Stimulated activated CD4-positive, alpha-beta T cell treated with anti-CD3 and anti-CD28 coated beads, Interleukin-15, amount 100 ng/mL, for 48 hours (primary cell): Measurements from ENCODE around the gene NDUFA7.
A peak's percentile ranks its signal among the peaks of the same experiment; 100 is the strongest.
"Not testable (repeated sequence)": the region's sequence is repeated elsewhere in the genome, so short reads cannot be mapped to it uniquely, and the experiment has no call there.

Experiments
- DNase-seq, 2 donors: peaks; one replicate each; pipeline ENCODE4 v3.0.0-alpha.2; 2020; ENCODE audit warnings: low read depth in 2 of 2

NDUFA7 gene

DNA sequence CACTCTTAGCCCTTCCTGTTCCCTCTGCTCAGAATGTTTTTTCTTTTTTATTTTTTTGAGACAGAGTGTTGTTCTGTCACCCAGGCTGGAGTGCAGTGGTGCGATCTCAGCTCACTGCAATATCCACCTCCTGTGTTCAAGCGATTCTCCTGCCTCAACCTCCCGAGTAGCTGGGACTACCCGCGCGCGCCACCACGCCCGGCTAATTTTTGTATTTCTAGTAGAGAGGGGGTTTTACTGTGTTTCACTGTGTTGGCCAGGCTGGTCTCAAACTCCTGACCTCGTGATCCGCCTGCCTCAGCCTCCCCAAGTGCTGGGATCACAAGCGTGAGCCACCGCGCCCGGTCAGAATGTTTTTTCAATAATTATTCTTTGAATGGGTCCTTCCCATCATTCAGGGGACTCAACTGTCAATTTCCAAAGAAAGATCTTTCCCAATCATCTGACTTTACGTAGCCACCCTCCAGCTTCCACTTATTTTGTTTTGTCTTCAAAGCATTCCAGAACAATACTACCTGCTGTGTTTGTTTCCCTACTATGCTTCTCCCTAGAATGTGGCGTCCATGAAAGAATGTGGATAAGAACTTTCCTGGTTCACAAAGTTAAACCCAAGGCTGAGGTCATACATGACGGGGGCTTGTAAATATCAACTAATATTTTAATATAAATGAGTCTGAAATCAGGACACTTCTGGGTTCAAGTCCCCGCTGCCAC lies 1.2 kb downstream of the NDUFA7 start:
- DNase-seq = no peak

DNA sequence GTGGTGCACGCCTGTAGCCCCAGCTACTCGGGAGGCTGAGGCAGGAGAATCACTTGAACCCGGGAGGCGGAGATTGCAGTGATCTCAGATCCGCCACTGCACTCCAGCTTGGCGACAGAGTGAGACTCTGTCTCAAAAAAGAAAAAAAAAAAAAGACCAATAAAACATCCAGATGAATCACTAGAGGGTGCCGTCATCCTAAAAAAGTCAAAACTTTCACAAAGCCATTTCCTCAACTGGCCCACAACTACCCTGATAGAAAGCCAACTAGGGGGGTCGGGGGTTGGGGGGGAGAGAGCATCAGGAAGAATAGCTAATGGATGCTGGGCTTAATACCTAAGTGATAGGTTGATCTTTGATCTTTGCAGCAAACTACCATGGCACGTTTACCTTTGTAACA lies 2.3 kb downstream of the NDUFA7 start:
- not testable (repeated sequence) for DNase-seq

DNA sequence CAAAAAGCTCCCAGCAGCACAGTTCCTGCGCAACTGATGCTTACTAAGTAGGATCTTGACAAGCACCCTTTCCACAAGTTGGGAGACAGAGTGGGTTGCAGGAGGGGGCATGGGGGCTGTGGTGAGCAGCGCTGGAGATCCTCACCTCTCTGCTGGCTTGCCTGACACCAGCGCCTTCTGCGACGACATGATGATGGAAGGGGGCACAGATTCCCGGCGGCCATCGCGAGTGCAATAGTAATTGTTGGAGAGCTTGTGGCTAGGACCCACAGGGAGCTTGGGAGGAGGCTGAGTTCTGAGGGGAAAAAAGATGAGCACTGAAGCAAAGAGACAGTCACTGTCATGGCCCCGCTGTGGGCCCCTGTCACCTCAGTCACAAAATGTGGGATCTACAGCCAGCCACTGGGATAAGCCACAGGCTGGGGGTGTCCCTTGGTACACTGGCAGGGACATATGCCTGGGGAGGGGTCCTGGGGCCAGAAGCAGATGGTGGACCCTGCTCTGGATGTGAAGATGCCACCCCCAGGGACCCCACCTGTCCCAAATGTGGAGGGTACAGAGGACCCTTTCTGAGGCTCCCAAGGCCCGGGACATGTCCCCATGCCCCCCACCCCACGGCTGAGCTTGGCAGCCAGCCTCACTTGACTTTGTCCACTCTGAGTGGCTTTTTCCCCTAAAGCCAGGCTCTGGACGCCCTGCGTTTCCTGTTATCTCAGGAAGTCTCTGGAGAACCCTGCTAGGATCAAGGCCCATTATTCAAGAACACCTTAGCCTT lies 4.6 kb downstream of the NDUFA7 start:
- no peak for DNase-seq

DNA sequence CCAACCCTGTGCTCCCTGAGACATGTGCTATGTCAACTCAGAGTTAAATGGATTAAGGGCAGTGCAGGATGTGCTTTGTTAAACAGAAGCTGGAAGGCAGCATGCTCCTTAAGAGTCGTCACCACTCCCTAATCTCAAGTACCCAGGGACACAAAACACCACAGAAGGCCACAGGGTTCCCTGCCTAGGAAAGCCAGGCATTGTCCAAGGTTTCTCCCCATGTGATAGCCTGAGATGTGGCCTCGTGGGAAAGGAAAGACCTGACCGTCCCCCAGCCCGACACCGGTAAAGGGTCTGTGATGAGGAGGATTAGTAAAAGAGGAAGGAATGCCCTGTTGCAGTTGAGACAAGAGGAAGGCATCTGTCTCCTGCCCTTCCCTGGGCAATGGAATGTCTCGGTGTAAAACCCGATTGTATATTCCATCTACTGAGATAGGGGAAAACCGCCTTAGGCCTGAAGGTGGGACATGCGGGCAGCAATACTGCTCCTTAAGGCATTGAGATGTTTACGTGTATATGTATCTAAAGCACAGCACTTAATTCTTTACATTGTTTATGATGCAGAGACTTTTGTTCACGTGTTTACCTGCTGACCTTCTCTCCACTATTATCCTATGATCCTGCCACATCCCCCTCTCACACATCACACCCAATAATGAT lies 6.1 kb downstream of the NDUFA7 start:
- not testable (repeated sequence) for DNase-seq

DNA sequence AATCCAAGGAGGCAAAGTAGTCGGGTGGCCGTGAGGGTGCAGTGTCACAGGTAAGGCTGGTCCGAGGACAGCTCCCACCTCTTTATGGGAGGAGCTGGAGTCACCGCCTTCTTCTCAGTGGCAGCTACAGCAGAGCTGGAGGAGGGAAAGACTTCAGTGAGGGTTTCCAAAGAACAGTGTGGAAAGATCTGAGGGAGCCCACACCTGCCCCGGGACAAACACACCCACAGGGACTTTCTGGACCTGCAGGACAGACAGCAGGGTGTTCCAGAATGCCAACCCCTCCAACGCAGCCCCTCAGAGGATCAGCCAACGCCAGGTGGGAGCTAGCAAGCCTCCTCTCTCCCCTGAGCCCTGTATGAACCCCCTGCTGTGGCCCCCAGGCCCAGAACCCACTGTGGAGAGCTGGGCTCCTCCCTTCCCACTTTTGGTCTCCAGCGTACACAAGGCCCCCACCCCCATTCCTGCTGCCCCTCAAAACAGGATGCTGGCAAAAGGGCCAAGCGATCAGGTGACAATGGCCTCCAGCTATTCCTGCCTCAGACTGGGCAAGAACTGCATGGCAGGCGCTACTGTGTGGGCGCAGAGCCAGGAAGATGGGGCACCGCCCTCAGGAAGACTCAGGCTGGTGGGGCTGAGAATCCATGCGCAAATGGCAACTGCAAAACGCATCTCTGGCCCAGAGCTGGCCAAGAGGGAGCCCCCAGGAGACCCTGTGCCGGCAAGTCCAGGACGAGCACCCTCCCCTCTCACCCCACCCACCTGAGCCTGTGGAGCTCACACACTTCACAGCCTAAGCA lies 9.5 kb downstream of the NDUFA7 start:
- no peak for DNase-seq

DNA sequence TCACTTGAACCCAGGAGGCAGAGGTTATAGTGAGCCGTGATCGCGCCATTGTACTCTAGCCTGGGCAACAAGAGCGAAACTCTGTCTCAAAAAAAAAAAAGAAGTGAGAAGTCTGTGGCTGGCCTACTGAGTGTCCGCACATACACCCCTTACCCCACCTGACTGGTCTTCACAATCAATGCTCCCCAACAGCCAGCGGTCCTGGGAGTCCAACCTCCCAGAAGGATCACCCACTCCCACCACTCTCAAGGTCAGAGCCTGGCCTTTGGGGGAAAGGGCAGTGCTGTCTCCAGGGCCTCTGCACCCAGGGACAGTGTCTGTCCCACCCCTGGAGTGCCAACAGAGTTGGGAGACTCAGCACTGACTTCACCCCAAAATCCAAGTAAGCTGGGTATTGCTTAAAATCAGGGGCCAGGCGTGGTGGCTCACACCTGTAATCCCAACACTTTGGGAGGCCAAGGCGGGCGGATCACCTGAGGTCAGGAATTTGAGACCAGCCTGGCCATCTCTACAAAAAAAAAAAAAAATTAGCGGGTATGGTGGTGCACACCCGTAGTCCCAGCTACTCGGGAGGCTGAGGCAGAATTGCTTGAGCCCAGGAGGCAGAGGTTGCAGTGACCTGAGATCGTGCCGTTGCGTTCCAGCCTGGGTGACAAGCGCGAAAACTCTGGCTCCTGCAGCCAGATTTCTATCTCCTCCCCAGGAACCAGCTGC lies 10.7 kb downstream of the NDUFA7 start:
- no peak for DNase-seq

DNA sequence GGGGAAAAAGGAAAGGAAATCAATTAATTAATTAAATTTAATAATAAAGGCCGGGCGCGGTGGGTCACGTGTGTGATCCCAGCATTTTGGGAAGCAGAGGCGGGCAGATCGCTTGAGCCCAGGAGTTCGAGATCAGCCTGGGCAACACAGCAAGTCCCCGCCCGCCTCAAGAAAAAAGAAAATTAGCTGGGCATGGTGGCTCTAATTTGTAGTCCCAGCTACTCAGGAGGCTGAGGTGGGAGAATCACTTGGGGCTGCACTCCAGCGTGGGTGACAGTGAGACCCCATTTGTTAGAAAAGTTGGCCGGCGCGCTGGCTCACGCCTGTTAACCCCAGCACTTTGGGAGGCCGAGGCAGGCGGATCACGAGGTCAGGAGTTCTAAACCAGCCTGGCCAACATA lies 12.3 kb downstream of the NDUFA7 start:
- DNase-seq = no peak

DNA sequence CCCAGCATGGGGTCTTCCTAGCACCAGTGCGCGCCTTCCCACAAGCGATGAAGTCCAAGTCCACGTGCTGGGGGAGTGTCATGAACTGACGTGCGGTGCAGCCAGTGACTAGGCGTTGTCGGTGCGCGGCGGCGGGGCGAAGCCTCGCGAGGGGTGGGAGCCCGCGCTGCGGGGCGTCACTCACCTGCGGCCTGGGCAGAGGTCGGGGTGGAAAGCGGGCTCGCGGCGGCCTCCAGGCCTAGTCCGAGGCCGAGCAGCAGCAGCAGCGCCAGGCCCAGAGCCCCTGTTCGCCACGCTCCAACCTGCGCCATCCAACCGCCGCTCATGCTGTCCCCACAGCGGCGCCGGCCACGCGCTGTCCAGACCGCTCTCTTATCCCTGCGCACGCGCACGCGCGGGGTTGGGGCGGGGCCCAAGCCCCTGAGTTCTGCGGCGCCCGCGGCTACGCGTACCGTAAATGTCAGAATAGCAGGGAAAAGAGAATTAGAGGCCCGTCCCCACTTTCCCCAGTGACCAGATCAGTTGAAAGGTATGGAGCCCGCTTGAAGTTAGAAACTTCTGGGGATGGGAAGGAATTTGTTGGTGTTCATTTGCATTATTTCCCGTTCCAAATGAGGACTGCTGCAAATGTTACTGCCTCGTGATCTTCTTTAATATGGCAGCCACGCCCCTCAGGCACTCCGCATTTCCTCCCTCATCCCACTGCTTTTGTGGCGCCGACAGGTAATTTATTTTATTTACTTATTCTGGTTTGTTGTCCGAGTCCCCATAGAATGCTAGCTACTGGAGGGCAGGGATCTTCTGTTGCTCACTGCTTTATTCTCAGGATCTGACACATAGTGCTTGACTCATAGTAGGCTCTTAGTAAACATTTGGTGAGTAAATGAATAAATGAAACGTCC lies 13.0 kb downstream of the NDUFA7 start, which contains the start of gene CD320:
Gene CD320 (minus strand): TSS at position 394 of the 902 bp plus-strand sequence. CDS start 68 bp downstream, at position 326.
- DNase-seq = peak; percentile 81 to 83

DNA sequence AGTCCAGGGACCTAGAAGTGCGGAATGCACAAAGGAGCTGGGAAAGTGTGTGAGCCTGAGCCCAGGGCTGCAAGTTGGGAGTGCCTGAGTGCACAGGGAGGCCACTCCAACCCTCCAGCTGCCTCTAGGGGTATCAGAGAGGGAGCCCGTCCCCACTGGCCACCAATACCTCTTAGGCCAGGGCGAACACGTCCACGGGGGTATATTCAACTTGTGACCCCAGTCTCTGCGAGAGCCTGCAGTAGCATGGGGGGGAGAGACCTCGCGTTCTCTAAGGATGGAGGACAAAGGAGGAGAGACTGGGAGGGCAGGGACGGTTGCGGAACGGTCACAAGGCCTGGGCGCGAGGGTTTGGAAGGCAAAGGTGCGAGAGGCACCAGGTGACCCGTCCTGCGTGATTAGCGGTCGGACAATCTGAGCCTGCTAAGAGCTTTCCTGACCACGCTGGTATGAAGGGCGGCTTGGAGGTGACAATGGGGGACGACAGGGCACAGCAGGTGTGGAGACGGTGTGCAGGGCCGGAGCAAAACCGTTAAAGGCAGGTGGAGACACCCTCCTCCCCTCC lies 13.7 kb downstream of the NDUFA7 start:
- no peak for DNase-seq

DNA sequence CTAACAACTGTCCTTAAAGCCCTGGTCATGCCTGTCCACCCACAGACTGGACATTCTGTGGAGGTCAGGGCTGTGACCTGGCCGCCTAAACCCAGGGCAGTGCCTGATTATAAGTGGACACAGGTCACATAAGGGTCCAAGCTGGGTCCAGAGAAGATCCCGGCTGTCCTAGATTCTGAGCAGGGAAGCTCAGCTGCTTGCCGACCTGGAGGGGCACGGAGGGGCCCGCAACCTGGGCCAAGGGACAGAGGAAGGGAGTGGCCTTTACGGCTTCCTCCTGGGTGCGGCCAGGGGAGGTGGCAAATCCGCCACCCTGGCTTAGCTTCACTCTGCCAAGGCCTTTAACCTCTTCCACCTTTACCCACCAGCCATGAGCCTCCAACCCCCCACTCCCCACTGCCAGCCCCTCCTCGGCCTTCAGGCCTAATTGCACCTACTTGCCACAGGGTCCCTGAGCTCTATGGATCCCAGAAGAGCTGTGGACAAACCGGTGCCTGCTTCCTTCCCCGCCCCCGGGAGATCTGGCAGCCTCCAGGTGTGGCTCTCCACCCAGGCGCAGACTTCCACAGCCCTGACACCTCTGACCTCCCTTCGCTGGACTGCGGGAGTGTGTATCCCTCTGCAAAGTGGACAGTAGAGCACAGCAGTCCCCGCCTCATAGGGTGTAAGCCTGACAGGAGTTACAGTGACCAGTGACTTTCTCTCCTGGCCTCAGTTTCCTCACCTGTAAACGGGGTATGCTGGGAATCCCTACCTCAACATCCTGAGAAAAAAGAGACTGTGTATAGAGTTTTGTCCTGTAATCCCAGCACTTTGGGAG lies 14.7 kb downstream of the NDUFA7 start:
- DNase-seq = no peak

DNA sequence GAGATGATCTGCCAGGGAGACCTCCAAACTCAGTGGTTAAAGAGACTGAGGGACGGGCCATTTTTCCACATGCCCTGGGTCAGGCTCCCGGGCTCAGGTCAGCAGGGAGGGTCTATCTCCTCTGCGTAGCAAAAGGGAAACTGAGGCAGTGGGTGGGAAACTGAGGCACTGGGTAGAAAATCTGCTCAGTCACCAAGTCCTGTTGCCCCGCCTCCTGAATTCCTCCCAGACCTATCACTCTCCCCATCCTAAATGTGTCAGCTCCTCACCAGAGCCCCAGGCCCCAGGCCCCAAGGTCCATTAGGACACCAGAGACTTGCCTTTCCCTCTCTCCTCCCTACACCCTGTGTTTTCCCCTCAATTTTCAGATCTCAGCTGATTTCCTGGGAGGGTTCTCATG lies 15.4 kb downstream of the NDUFA7 start:
- no peak for DNase-seq

DNA sequence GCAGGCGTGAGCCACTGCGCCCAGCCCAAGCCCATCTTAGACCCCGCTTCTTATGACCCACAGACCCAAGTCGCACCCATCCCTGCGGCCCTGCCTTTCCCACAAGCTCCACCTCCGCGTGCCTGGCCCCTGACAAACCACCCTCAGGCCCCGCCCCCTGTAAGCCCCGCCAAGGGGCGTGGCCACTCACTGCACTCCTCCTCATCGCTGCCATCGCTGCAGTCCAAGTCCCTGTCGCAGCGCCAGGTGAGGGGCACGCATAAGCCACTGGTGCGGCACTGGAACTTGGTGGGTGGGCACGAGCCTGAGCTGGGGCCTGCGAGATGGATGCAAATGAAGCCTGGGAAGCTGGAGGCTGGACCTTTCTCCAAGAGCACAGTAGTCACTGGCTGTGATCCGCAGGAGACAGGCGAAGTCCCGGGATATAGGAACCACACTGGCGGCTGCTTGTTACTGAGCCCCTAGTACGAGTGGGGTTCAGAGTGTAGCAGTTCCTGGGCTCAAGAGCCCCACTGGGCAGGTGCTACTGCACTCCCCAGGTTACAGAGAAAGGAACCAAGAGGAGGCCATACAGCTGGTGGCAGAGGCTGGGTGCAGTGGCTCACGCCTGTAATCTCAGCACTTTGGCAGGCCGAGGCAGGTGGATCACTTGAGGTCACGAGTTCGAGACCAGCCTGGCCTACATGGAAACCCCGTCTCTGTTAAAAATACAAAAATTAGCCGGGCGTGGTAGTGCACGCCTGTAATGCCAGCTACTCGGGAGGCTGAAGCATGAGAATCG lies 16.1 kb downstream of the NDUFA7 start:
- peak in 1 of 2 donors; percentile 22 for DNase-seq

DNA sequence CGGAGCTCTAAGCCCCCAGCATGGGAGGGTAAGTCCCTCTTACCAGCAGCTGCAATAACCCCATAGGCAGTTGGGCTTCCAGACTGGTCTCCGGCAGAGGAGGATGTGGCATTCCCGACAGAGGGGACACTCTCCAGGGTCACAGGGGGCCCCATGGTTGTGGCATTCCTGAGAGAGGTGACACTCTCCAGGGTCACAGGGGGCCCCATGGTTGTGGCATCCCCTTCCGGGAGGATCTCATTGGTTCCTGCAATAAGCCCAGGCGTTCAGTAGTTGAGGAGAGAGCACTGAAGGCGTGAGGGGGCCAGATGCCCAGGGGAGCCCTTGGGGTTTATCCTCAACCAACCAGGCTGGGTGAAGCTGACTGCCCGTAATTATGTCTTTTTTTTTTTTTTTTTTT lies 18.4 kb downstream of the NDUFA7 start:
- DNase-seq = no peak

DNA sequence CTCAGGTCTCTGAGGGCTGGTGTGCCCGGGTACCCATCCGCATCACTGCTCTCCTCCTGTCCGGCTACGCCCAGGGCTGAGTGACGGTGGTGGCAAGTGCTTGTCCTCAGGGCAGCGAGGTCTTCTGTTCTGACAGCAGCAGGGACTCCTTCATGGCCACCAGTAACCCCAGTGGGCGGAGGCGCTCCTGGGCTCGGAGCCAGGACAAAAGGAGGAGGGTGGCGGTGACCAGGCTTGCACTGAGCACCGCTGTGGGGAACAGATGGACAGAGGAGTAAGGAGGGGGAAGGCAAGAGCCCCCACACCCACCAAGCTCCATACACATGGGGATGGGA lies 18.9 kb downstream of the NDUFA7 start:
- DNase-seq = no peak

DNA sequence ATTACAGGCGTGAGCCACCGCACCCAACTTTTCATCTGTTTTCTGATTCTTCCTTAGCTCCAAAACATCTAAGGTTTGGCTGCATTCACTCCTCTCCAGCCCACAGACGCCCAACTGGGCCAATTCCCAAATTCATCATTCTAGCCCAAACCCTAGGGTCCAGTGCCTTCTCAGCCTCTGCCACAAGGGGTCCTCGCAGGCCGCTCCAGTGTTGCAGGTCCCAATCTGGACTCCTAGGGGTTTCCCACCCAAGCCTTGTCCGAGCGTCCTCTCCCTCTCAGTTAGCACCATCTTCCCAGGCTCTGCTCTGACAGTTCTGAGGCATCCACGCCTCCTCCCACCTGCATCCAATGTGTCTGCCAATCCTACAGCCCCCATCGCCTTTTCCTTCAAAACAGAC lies 29.8 kb downstream of the NDUFA7 start:
- not testable (repeated sequence) for DNase-seq

DNA sequence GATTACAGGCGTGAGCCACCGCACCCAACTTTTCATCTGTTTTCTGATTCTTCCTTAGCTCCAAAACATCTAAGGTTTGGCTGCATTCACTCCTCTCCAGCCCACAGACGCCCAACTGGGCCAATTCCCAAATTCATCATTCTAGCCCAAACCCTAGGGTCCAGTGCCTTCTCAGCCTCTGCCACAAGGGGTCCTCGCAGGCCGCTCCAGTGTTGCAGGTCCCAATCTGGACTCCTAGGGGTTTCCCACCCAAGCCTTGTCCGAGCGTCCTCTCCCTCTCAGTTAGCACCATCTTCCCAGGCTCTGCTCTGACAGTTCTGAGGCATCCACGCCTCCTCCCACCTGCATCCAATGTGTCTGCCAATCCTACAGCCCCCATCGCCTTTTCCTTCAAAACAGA lies 44.7 kb downstream of the NDUFA7 start:
- DNase-seq = not testable (repeated sequence)

DNA sequence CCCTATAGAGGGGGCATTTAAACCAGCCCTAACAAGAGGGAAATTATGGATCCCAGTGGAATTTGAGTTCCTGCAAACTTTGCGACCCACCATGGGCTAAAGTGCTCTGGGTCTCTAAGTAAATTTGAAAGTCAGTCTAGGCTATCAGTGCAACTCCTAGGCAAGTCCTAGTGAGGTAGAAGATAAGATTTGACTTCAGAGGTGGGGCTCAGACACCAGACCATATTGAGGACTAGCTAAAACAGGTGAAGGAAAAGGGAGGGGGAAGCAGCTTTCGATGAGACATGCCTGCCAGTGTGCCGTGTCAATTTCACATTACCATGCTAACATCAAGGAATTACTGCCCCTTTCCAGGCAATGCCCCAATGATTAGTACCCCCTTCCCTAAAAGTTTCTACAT lies 51.5 kb downstream of the NDUFA7 start:
- no peak for DNase-seq

DNA sequence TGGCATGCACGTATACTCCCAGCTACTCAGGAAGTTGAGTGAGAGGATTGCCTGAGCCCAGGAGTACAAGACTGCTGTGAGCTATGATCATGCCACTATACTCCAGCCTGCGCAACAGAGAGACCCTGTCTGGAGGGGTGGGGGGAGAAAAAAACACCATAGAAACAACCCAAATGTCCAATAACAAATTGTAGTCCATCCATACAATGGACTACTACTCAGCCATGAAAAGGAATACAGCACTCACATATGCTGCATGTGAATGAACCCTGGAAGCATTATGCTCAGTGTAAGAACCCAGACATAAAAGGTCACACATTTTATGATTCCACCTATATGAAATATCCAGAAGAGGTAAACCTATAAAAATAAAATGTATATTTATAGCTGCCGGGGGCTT lies 55.3 kb downstream of the NDUFA7 start:
- no peak for DNase-seq
